Measurements from ENCODE around the gene PCF11.
A peak's percentile ranks its signal among the peaks of the same experiment; 100 is the strongest.

Gene PCF11

GRCh38 chr11:83156996-83157593 is at the start of gene PCF11:
Gene PCF11 (plus strand): TSS chr11:83157131. CDS start chr11:83157440, 309 bp downstream.
- Mint-ChIP-seq H3K36me3 (ENCODE audit: low read depth) (peaks cover 55% of the 10 kb centered on the region), H3K9me3 (no peaks in the 10 kb centered on the region), H3K27ac (peak within 1 kb of the TSS; percentile 100), H3K27me3 (no peaks in the 10 kb centered on the region), H3K4me3 (peak within 1 kb of the TSS; percentile 96), H3K4me1 (ENCODE audit: low read depth) (peaks cover 26% of the 10 kb centered on the region)
- intact Hi-C loops (cut with micrococcal nuclease) = loop anchor here (1.0 to 2.0 kb wide), 4 partner anchors 36 to 256 kb away; partner anchors contain the start of genes ANKRD42 and DDIAS

GRCh38 chr11:83112886-83113285 is 44.0 kb upstream of the PCF11 start:
- no peaks in the 10 kb centered on the region for H3K36me3 Mint-ChIP-seq (ENCODE audit: low read depth)
- no peaks in the 10 kb centered on the region for H3K9me3 Mint-ChIP-seq
- intact Hi-C loops (cut with micrococcal nuclease) = no loop called here
- H3K27ac Mint-ChIP-seq = no peak overlapping the region
- no peak overlapping the region for H3K4me3 Mint-ChIP-seq
- no peaks in the 10 kb centered on the region for H3K27me3 Mint-ChIP-seq
- peaks cover 6% of the 10 kb centered on the region for H3K4me1 Mint-ChIP-seq (ENCODE audit: low read depth)

GRCh38 chr11:83115026-83115425 is 41.9 kb upstream of the PCF11 start:
- H3K9me3 Mint-ChIP-seq = no peaks in the 10 kb centered on the region
- no peaks in the 10 kb centered on the region for H3K27me3 Mint-ChIP-seq
- intact Hi-C loops (cut with micrococcal nuclease) = no loop called here
- peaks cover 6% of the 10 kb centered on the region for H3K4me1 Mint-ChIP-seq (ENCODE audit: low read depth)
- no peak overlapping the region for H3K4me3 Mint-ChIP-seq
- no peaks in the 10 kb centered on the region for H3K36me3 Mint-ChIP-seq (ENCODE audit: low read depth)
- no peak overlapping the region for H3K27ac Mint-ChIP-seq

- no peaks in the 10 kb centered on the region for H3K27me3 Mint-ChIP-seq
- H3K36me3 Mint-ChIP-seq (ENCODE audit: low read depth) = no peaks in the 10 kb centered on the region
- peaks cover 6% of the 10 kb centered on the region for H3K4me1 Mint-ChIP-seq (ENCODE audit: low read depth)
- H3K4me3 Mint-ChIP-seq = no peak overlapping the region
- H3K27ac Mint-ChIP-seq = no peak overlapping the region
- intact Hi-C loops (cut with micrococcal nuclease) = no loop called here
- H3K9me3 Mint-ChIP-seq = no peaks in the 10 kb centered on the region
These were observed 41.4 kb upstream of the PCF11 start for GRCh38 chr11:83115551-83115950.

GRCh38 chr11:83116015-83116641 is 40.8 kb upstream of the PCF11 start:
- Mint-ChIP-seq H3K27ac (peak overlapping the region; percentile 84), H3K4me3 (no peak overlapping the region), H3K4me1 (ENCODE audit: low read depth) (peaks cover 6% of the 10 kb centered on the region), H3K9me3 (no peaks in the 10 kb centered on the region), H3K36me3 (ENCODE audit: low read depth) (no peaks in the 10 kb centered on the region), H3K27me3 (no peaks in the 10 kb centered on the region)
- intact Hi-C loops (cut with micrococcal nuclease) = no loop called here

- no peak overlapping the region for H3K4me3 Mint-ChIP-seq
- intact Hi-C loops (cut with micrococcal nuclease) = no loop called here
- no peaks in the 10 kb centered on the region for H3K36me3 Mint-ChIP-seq (ENCODE audit: low read depth)
- no peak overlapping the region for H3K27ac Mint-ChIP-seq
- no peaks in the 10 kb centered on the region for H3K27me3 Mint-ChIP-seq
- H3K9me3 Mint-ChIP-seq = no peaks in the 10 kb centered on the region
- peaks cover 16% of the 10 kb centered on the region for H3K4me1 Mint-ChIP-seq (ENCODE audit: low read depth)
These were observed 38.1 kb upstream of the PCF11 start for GRCh38 chr11:83118814-83119213.

- peaks cover 16% of the 10 kb centered on the region for H3K4me1 Mint-ChIP-seq (ENCODE audit: low read depth)
- no peaks in the 10 kb centered on the region for H3K36me3 Mint-ChIP-seq (ENCODE audit: low read depth)
- intact Hi-C loops (cut with micrococcal nuclease) = no loop called here
- no peaks in the 10 kb centered on the region for H3K27me3 Mint-ChIP-seq
- no peak overlapping the region for H3K4me3 Mint-ChIP-seq
- H3K27ac Mint-ChIP-seq = no peak overlapping the region
- H3K9me3 Mint-ChIP-seq = no peaks in the 10 kb centered on the region
These were observed 37.7 kb upstream of the PCF11 start for GRCh38 chr11:83119216-83119615.

- intact Hi-C loops (cut with micrococcal nuclease) = no loop called here
These were observed 36.6 kb upstream of the PCF11 start for GRCh38 chr11:83120327-83120726.

GRCh38 chr11:83122050-83122449 is 34.9 kb upstream of the PCF11 start:
- peaks cover 10% of the 10 kb centered on the region for H3K4me1 Mint-ChIP-seq (ENCODE audit: low read depth)
- H3K27ac Mint-ChIP-seq = no peak overlapping the region
- H3K9me3 Mint-ChIP-seq = no peaks in the 10 kb centered on the region
- intact Hi-C loops (cut with micrococcal nuclease) = no loop called here
- H3K36me3 Mint-ChIP-seq (ENCODE audit: low read depth) = no peaks in the 10 kb centered on the region
- no peak overlapping the region for H3K4me3 Mint-ChIP-seq
- H3K27me3 Mint-ChIP-seq = no peaks in the 10 kb centered on the region

More at GRCh38 chr11:83120327-83120726, 36.6 kb upstream of the PCF11 start:
- no peaks in the 10 kb centered on the region for H3K27me3 Mint-ChIP-seq
- H3K4me3 Mint-ChIP-seq = no peak overlapping the region
- H3K36me3 Mint-ChIP-seq (ENCODE audit: low read depth) = no peaks in the 10 kb centered on the region
- H3K9me3 Mint-ChIP-seq = no peaks in the 10 kb centered on the region
- peaks cover 16% of the 10 kb centered on the region for H3K4me1 Mint-ChIP-seq (ENCODE audit: low read depth)
- no peak overlapping the region for H3K27ac Mint-ChIP-seq

GRCh38 chr11:83122766-83123165 is 34.2 kb upstream of the PCF11 start:
- intact Hi-C loops (cut with micrococcal nuclease) = no loop called here
- no peaks in the 10 kb centered on the region for H3K36me3 Mint-ChIP-seq (ENCODE audit: low read depth)
- H3K27ac Mint-ChIP-seq = no peak overlapping the region
- peaks cover 10% of the 10 kb centered on the region for H3K4me1 Mint-ChIP-seq (ENCODE audit: low read depth)
- H3K9me3 Mint-ChIP-seq = no peaks in the 10 kb centered on the region
- H3K4me3 Mint-ChIP-seq = no peak overlapping the region
- no peaks in the 10 kb centered on the region for H3K27me3 Mint-ChIP-seq

GRCh38 chr11:83124636-83125424 is 32.1 kb upstream of the PCF11 start:
- intact Hi-C loops (cut with micrococcal nuclease) = no loop called here
- Mint-ChIP-seq H3K4me3 (no peak overlapping the region), H3K9me3 (no peaks in the 10 kb centered on the region), H3K27me3 (no peaks in the 10 kb centered on the region), H3K36me3 (ENCODE audit: low read depth) (no peaks in the 10 kb centered on the region), H3K27ac (no peak overlapping the region), H3K4me1 (ENCODE audit: low read depth) (peaks cover 10% of the 10 kb centered on the region)

GRCh38 chr11:83125577-83125976 is 31.4 kb upstream of the PCF11 start:
- peaks cover 10% of the 10 kb centered on the region for H3K4me1 Mint-ChIP-seq (ENCODE audit: low read depth)

GRCh38 chr11:83127310-83127637 is 29.7 kb upstream of the PCF11 start:
- no peaks in the 10 kb centered on the region for H3K9me3 Mint-ChIP-seq
- no peak overlapping the region for H3K4me3 Mint-ChIP-seq
- H3K27ac Mint-ChIP-seq = no peak overlapping the region
- H3K36me3 Mint-ChIP-seq (ENCODE audit: low read depth) = no peaks in the 10 kb centered on the region
- H3K4me1 Mint-ChIP-seq (ENCODE audit: low read depth) = peaks cover 3% of the 10 kb centered on the region
- peaks cover 1% of the 10 kb centered on the region for H3K27me3 Mint-ChIP-seq
- intact Hi-C loops (cut with micrococcal nuclease) = no loop called here

More at GRCh38 chr11:83125577-83125976, 31.4 kb upstream of the PCF11 start:
- intact Hi-C loops (cut with micrococcal nuclease) = no loop called here
- no peak overlapping the region for H3K27ac Mint-ChIP-seq
- no peak overlapping the region for H3K4me3 Mint-ChIP-seq
- no peaks in the 10 kb centered on the region for H3K36me3 Mint-ChIP-seq (ENCODE audit: low read depth)
- no peaks in the 10 kb centered on the region for H3K9me3 Mint-ChIP-seq
- peaks cover 1% of the 10 kb centered on the region for H3K27me3 Mint-ChIP-seq

GRCh38 chr11:83132191-83132590 is 24.7 kb upstream of the PCF11 start:
- Mint-ChIP-seq H3K9me3 (no peaks in the 10 kb centered on the region), H3K27me3 (peaks cover 1% of the 10 kb centered on the region), H3K27ac (no peak overlapping the region), H3K36me3 (ENCODE audit: low read depth) (no peaks in the 10 kb centered on the region), H3K4me1 (ENCODE audit: low read depth) (no peaks in the 10 kb centered on the region), H3K4me3 (no peak overlapping the region)
- intact Hi-C loops (cut with micrococcal nuclease) = no loop called here

Measured in dendritic cell treated with granulocyte-macrophage colony-stimulating factor and Interleukin-4, amounts not matched to agents 40 ng/mL and 50 ng/mL, for 4 days (primary cell).